GM18499 (cell line): ENCODE measurements around the gene PLCL2.

ENCODE experiments used
- ATAC-seq: cut with Tn5 transposase; IDR thresholded peaks from one replicate; pipeline ENCODE4 v1.9.1; 2021; ENCODE audit warnings: moderate number of reproducible peaks; ENCODE audit not compliant: insufficient read depth, unreplicated experiment

Gene PLCL2

DNA sequence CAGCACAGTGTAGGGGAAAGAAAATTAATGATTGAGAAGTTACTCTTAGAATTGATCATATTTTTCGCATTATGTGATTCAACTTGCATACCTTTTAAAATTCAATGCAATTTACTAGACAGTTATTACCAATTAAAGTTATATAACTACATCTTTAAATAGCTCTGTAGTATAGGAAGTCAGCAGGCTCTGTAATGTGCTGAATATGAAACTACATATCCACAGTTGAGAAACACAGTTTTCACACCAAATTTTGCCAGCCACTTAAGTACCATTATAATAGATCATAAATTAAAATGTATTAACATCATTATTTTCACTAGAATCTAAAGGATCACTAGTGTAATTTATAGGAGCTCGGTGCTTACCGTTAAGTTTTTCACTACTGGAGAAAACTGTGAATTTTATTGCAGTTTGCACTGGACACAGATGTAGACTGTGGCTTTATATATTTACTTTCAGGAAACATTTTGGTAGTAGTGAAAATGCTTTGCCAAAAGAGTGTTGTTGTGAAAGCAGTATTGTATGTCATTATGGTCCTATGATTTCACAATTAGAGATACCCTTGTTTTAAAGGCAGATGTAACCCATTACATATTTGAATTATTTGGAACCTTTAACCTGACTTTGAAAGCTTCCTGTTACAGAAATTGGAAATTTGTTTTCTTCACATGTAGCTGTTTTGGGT, 113.6 kb downstream of the PLCL2 start:
- no peak for ATAC-seq

DNA sequence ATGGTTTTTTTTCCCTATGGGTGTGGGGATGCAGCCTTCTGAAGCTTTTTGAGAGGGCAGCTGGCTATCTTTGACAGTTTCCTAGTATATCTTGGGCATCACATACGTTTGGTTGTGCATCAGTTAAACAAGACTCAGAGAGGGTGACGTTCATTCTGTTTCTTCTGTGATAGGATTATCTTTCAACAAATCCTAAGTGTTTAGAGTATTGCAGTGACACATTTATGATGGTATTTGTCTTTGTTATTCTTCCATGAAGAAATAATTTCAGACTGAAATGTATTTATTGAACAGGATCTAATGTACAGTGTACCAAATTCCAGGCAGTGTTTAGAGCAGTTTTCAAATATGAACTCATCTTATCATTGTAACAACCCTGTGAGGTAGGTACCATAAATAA, 114.4 kb downstream of the PLCL2 start:
- no peak for ATAC-seq

DNA sequence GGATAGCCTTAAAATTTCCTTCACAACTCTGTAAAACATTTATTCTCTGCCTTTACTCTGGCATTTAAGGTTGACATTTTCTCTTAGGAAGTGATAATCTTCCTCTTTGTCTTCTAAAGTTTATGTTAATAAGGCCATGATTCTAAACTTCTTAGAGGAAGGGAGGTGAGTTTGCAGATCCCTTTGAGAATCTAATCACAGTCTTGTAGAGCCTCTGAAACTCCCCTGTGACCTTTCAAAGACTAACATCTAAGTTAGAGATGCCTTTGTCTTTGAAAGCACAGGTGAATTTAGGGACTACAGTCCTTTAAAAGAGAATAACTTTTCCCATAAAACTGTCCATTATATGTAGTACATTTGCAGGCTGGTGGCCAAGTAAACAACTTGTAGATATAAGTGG, 115.1 kb downstream of the PLCL2 start:
- no peak for ATAC-seq

- ATAC-seq = no peak
Observed at GRCh38 chr3:17003457-17003856, 118.7 kb downstream of the PLCL2 start.

- ATAC-seq = no peak
Observed at GRCh38 chr3:17006132-17006852, 121.5 kb downstream of the PLCL2 start.

GRCh38 chr3:17007284-17007683, 122.5 kb downstream of the PLCL2 start:
- no peak for ATAC-seq

GRCh38 chr3:17009826-17010225, 125.1 kb downstream of the PLCL2 start:
- ATAC-seq = no peak

DNA sequence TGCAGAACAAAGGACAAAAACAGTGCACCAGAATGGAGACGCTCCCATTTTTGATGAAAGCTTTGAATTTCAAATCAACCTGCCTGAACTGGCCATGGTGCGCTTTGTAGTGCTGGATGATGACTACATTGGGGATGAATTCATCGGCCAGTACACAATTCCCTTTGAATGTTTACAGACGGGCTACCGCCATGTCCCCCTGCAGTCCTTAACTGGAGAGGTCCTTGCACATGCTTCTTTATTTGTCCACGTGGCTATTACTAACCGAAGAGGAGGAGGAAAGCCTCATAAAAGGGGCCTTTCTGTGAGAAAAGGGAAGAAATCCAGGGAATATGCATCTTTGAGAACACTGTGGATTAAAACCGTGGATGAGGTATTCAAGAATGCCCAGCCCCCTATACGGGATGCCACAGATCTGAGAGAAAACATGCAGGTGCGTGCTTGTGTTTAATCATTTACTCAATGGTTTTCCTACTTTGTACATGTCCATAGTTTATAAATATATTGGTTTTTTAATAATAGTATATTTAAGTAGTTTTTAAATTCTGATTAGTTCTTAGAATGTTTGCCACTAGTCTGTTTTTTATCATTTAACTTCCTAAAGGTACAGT, 127.1 kb downstream of the PLCL2 start:
- ATAC-seq = no peak

DNA sequence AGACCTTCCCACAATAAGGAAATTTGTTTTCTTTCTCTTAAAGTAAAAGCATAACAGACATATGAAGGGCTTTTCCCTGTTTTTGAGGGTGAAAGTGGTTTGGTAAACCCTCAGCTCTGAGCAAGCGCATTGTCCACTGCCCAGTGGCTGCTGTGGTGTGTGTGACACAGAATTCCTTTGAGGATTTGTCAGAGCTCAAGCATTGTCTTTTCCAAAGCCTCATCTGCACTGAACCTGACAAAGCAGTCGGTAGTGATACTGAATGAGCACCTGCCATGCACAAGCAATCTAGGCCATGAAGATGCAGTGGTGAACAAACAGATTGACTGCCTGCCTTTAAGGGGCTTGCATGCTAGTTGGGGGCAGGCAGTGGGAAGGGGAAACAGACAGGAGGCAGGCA, 128.3 kb downstream of the PLCL2 start:
- no peak for ATAC-seq

DNA sequence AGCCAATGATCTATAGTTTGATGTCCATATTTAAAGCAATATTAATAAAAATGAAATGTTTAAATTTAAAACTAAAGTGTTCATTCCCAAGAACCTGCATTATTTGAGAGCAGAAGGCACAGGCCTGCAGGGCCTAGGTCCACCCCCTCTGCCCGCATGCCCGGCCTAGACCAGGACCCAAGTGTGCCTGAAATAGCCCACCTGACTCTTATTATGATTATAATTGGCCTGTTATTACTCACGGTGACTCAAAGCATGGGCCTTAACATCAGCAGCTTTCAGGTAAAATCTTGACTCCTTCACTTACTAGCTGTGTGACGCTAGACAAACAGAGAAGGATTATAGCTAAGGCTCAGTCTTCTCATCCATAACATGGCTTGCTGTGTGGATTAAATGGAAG, 128.8 kb downstream of the PLCL2 start:
- ATAC-seq = no peak

DNA sequence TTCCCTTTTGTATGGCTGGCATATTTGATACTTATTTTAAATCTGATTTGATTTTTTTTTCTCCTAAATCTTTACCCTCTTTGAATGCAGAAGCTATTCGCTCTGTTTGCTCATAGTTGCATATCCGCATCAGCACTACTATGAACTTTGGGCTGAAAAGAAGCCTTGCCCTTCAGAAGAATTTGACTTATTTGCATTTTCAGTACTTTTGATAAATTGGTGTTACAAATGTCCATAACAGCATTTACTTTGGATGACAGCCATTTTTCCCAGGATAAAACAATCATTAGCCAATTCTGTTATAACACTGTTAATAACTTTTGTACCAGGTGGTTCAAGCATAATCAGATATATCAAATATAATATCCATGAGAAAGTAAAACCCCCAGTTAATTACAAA, 129.5 kb downstream of the PLCL2 start:
- ATAC-seq = no peak

DNA sequence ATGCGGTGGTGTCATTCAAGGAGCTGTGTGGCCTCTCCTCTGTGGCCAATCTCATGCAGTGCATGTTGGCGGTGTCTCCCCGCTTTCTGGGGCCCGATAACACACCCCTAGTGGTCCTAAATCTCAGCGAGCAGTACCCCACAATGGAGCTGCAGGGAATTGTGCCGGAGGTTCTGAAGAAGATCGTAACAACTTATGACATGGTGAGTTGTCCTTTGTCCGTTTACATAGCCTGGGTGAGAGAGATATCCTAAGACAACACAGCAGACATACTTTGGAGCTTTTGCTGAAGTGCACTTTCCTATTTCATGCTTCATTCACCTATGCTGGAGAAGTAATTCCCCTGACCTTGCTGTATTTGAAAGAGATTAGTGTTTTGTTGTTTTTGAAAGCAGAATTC, 130.0 kb downstream of the PLCL2 start:
- ATAC-seq = no peak

DNA sequence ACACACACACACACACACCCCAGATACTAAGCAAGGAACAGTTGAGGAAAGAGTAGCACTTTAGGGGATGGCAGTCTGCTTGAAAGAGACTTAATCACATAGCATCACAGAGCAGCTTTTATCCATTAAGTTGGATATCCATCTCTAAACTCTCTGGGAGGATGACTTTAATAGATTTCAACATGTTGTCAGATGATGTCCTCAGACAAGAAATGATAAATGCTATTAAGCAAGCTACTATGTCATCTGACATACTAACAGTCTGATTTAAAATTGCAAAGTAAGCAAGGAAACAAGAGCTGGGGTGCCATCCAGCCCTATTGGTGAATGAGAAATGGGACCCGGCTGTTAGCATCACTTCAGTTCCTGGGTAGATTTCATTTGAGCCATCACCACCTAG, 136.9 kb downstream of the PLCL2 start:
- no peak for ATAC-seq

DNA sequence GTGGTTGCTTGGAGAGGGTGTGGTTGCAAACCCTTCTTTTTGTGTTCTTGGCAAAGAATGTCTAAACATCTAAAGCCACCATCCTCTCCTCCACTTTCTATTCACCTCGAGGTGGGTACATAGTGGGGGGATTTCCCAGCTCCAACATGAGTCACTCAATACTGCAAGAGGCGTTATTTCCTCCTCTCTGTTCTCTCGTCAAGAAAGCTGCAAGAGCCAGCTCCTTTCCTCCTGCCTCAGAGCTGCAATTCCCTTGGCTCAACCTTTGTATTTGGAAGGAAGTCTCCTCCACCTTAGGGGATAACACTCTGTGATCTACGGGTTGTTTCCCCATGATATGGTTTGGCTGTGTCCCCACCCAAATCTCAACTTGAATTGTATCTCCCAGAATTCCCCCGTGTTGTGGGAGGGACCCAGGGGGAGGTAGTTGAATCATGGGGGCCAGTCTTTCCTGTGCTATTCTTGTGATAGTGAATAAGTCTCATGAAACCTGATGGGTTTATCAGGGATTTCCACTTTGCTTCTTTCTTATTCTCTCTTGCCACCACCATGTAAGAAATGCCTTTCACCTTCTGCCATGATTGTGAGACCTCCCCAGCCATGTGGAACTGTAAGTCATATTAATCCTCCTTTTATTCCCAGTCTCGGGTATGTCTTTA, 138.4 kb downstream of the PLCL2 start:
- peak; percentile 67 for ATAC-seq

DNA sequence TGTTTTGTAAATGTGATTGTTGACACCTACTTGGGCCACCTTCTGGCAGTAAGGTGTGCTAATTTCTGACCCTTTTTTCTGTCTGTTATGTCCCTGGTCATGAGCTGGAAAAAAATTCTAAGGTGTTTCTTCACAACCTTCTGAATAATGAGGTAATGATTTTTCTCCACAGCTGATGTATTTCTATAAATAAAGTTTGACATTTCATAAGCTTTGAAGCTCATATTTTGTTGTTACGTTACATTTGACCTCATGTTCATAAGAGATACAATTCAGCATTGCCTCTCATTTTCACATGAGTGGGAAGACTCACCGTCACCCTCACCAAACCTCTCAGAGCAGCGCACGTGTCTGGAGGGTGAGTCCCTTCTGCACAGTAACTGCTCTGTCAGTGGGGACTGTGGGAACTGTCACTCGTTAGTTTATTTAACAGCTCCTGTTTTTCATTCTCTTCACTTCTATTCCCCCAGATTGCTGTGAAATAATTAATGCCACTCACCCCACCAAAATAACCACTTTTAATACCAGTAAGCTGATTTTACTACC, 140.9 kb downstream of the PLCL2 start:
- ATAC-seq = no peak

DNA sequence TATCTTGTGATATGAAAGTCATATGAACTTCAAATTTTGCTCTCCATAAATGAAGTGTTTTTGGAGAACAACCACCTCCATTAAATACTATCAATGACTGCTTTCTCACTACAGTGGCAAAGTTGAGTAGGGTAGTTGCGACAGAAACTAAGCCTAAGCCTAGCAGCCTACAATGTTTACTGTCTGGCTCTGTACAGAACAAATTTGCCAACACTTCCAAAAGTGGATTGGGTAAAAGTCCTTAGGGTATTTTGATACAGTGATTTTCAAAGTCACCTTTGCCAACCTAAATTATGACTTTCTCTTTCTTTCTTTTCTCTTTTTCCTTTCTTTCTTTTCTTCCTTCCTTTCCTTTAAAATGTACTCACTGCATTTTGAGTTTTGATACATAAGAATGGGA, 142.6 kb downstream of the PLCL2 start:
- ATAC-seq = no peak

DNA sequence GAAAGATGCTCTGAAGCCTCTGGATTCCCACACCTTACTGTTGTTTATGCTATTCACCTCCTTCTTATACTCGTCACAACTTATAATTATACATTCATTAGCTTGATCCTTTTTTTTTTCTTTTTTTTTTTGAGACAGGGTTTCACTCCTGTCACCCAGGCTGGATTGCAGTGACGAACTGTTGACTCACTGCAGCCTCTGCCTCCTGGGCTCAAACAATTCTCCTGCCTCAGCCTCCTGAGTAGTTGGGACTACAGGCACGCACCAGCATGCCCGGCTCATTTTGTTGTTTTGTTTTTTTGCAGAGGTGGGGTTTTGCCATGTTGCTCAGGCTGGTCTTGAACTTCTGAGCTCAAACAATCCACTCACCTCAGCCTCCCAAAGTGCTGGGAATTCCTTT, 143.6 kb downstream of the PLCL2 start:
- no peak for ATAC-seq

DNA sequence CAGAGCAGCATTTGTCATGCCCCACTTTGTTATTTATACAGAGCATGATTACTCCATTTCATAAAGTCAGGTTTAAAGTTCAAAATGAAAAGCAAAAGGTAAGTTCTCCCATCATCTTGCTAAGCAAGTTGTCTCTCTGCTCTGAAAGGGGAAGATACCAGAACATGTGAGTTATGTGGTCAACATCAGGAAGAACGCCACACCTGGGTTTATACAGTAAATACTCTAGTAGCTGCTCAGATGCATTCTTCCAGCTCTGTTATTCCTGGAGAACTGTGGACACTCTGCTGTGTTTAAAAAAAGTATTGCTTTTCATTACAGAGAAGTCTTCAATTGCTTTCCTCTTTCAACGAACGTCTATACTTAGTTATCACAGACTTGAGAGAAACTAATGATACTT, 145.7 kb downstream of the PLCL2 start:
- no peak for ATAC-seq

GRCh38 chr3:17030956-17031652, 146.3 kb downstream of the PLCL2 start:
- ATAC-seq = no peak

GRCh38 chr3:17032407-17033034, 147.8 kb downstream of the PLCL2 start:
- ATAC-seq = no peak
